GM18868 (cell line): ENCODE measurements around the gene KMO.
A peak's percentile ranks its signal among the peaks of the same experiment; 100 is the strongest.

ENCODE experiments used
- ATAC-seq: cut with Tn5 transposase; IDR thresholded peaks from one replicate; pipeline ENCODE4 v1.9.1; 2021; ENCODE audit warnings: mild to moderate bottlenecking, moderate library complexity; ENCODE audit not compliant: unreplicated experiment

The KMO gene

DNA sequence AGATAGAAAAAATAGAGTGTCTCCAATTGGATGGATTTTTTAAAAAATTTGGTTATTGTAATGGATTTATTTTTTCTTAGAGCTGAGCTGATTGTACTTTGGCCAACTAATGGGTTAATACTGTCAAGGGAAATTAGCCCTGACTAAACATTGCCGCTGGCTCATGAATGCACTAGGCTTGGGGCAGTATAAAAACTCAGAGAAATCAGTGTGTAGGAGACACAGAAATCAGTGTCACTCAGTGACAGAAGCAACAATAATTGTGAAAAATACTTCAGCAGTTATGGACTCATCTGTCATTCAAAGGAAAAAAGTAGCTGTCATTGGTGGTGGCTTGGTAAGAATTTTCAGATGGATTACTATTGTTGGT is at the start of gene KMO:
TSS of gene KMO (plus strand) at position 217 of the 370 bp plus-strand sequence. CDS start at position 284, 67 bp downstream.
- ATAC-seq, result peak; percentile 26

GRCh38 chr1:241482761-241483250 is 49.4 kb upstream of the KMO start:
- ATAC-seq, result no peak

- ATAC-seq, result peak; percentile 76
Observed at GRCh38 chr1:241485145-241485544, 47.0 kb upstream of the KMO start.

DNA sequence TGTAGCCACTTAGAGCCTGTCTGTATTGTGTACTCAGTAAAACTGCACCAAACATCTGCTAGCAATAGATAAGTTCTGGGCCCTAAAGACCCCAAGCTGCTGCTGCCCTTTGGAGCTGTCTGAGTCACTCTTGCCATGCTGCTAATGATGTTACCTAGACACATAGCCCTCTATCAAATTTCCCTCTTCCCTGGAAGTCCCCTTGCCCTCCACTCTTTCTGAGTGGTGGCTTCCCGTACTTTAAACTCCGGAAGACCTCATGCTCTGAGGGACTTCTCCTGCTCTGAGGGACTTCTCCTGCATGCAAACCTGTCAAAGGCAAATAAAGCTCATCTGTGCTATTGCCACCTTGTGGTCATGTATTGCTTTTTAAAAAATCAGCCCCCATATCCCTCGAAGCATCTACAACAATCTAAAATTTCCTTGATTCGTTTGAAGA is 46.6 kb upstream of the KMO start:
- ATAC-seq, result peak; percentile 78

GRCh38 chr1:241488739-241489138 is 43.4 kb upstream of the KMO start:
- ATAC-seq, result no peak

DNA sequence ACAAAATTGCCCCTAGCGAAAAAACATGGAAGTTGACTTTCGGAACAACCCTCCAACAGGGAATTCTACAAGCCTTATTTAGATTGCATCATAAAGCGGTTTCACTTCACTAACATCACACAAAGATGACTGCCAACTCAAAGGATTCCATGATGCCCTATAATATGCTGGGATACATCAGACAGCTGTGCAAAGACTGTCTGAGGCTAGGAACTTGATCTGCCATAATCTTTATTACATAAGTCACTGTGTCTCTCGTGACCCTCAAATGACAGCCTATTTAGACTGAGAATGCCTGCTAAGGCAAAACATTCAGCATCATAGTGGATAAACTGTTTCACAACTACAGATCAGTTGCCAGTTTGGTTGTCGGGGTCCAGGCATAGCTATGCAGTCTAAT is 36.4 kb upstream of the KMO start:
- ATAC-seq, result no peak

DNA sequence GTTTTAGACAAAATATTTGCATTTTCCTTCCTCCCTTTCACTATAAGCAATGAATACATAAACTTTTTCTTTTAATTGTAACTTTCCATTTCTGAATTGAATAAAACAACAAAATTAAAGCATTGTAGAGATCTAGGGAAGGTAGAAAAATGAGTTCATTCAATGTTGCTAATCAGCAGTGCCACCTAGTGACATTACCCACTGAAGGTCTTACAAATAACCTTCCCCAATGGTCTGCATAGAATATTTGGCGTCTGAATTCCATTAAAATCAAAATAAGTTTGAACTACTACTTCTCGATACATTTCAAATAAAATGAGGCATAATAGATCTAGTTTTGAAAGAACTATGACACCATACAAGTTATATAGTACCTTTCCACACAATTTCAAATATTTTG is 32.3 kb upstream of the KMO start:
- no peak for ATAC-seq

DNA sequence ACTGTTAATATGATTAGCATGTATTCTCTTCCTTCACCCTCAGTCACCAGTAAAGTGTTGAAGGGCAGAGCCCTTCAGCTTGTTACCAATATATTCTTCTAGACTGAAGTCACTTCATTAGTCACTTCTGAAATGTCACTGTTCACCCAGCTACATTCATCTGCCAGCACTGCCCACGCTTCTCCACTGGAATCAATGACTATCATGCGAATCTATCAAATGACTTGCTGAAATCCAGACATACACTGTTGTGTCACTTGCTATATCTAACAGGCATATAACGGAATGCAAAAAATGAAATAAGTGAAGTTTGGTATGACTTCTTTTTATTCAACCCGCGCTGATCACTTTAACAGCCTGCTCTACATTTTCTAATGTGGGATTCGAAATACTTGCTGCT is 28.7 kb upstream of the KMO start:
- ATAC-seq, result no peak

GRCh38 chr1:241507189-241507863 is 24.9 kb upstream of the KMO start:
- no peak for ATAC-seq

GRCh38 chr1:241513378-241513777 is 18.8 kb upstream of the KMO start:
- ATAC-seq, result no peak

GRCh38 chr1:241518476-241519307 is 13.5 kb upstream of the KMO start:
- ATAC-seq, result peak; percentile 23

- peak; percentile 95 for ATAC-seq
Observed at GRCh38 chr1:241519308-241520079, 12.7 kb upstream of the KMO start, which contains the start of gene FH. FH (minus strand) TSS chr1:241519755; CDS start chr1:241519722, 33 bp downstream.

GRCh38 chr1:241520080-241520465 is 12.1 kb upstream of the KMO start:
- ATAC-seq, result no peak

- no peak for ATAC-seq
Observed at GRCh38 chr1:241521718-241522117, 10.5 kb upstream of the KMO start.

DNA sequence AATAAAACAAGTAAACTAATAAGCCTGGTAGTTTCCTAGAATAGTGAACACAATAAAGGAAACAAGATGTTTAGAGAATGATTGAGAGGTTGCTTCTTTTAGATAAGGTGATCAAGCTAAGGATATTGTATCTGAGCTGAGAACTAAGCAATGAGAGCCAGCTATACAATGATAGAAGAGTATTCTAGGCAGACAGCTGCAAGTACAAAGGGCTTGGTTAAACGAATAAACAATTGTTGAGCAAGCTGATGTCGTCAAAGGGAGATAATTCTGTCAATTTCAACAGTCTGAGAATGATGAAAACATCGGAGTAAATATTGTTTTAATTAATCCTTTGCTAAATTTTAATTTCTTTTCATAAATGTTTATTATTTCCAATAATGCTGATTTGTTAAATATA is 7.2 kb upstream of the KMO start:
- no peak for ATAC-seq

DNA sequence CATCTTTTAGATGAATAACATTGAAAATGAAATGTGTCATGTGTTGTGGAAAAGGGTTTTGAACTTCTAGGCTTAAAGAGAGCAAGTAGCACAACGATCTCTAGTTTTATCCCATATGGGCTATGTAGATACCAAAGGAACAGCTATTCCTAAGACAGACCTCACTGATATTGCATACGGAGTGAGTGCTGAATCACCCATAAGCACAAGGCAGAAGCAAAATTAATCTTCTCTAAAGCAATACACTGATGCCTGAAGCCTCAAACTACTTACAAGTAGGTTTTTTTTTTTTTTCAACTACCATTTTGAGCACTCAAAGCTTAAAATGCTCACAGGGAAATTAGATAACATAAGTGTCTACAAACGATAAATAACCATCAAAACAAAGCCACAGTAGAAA is 5.0 kb upstream of the KMO start:
- ATAC-seq, result no peak

DNA sequence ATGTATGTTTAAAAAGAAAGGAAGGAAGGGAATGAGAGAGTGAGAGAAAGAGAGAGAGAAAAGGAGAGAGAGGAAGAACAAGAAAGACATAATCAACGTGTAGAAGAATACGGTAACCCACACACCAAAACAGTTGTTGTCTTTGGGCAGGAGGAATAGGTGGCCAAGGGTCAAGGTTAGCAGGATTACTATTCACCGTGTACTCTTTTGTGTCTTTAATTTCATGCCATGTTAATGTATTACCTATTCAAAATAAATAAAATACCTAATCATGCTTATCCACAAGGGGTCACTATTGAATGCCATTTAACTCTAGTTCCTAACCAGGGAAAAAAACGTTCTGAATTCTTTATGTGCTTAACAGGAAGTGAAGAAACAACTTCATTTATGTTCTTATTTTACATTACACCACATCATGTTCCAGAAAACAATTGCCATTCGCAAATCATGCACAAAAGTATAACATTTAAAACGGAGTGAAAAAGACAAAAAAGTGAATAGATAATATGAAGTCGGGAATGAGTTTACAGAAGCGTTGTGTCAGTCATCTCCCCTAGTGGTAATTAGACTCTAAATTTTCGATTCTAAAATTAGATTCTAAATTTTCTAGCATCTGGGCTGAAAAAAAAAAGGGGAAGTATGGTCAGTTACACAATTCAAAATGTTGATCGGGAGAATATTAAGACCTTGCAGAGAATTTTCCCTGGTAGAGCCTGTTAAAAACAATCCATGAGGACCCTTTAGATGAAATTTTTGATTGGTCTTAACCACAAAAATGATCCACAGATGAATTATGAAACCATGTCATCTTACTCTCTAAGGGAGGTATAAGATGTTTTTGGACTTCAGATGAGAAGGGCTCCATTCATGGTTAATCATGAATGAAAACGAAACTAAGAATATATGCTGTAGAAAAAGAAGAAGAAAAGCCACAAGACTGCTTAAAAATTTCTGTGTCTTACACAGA is 700 bp upstream of the KMO start:
- peak; percentile 63 for ATAC-seq

DNA sequence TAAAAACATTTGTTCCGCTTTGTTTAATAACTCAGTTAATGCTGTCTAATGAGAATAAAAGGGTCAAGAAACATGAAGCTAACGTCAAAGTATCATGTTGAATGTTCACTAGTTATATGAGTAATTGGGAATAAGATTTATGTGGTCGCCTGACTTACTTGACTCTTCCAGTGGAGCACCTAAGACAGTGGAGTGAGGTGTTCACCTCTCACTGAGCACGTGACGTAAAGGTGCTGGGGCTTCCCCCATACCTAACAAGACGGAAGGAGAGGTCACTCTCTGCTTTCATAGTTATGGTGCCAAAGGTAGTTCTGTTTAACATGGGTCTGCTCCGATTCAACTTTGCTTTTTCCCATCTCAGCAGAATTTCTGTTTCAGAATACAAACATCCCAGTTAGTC is 686 bp downstream of the KMO start:
- peak; percentile 70 for ATAC-seq

DNA sequence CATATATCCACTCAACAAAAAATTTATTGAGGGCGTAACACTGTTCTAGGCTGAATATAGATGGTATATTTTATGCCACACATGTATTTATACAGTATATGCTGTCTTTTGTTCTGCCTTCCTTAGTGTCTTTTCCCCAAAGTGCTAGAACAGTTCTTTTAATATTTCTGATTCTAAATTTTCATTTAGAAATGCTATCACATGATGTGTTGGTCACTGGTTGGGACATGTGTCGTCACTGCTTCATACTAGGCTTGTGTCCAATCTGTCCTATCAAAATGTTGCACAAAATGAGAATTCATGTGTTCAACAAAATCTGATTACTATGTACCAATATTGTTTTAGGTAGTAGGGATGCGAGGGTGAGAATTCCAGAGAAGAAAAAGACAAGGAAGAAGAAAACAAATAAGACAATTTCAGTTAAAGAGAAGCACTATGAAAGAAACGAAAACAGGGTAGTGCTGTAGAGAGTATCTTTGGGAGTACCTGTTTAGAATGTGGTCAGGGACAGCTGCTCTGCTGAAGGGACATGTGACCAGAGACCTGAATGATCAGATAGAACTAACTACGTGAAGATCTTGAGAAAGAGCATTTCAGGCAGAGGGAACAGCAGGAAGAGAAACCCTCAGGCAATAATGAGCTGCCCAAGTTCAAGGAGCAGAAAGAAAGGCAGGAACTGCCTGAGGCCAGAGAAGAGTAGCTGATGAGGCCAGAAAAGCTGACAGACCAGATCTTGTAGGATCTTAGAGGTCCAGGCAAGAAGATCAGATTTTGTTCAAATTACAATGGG is 1.3 kb downstream of the KMO start:
- ATAC-seq, result peak; percentile 32
